AG04449 (cell line): ENCODE measurements around the gene DSC1.
"Not testable (repeated sequence)": the region's sequence is repeated elsewhere in the genome, so short reads cannot be mapped to it uniquely, and the experiment has no call there.

ENCODE experiments used
- CTCF ChIA-PET: fragments of 350-600 bp; formaldehyde crosslinking; extraction: SDS; loops from one replicate; lab custom pipeline; 2021; ENCODE audit warnings: antibody characterized with exemption; lab: Yijun Ruan, JAX
- POLR2A ChIA-PET: fragments of 400-600, 350-600 bp; formaldehyde crosslinking; extraction: SDS; loops from one replicate; lab custom pipeline; 2020; ENCODE audit warnings: antibody characterized with exemption, inconsistent platforms; lab: Yijun Ruan, JAX
- DNase-seq: peaks from one replicate; pipeline ENCODE4 v3.0.0-alpha.2; 2010; ENCODE audit warnings: low read depth, low spot score
- H3K4me3 ChIP-seq: 2 replicates; pipeline ENCODE4 v1.5.1; 2011; ENCODE audit warnings: low read depth, mild to moderate bottlenecking, control low read depth, low read length
- TF ChIP-seq, protein P1 (sequence below): IDR thresholded peaks from one replicate; pipeline ENCODE4 v1.5.1; 2011; ENCODE audit warnings: mild to moderate bottlenecking, moderate library complexity, low read length, control low read depth, inconsistent platforms; ENCODE audit not compliant: insufficient read depth; ENCODE audit errors: missing control alignments

DSC1 gene

DNA sequence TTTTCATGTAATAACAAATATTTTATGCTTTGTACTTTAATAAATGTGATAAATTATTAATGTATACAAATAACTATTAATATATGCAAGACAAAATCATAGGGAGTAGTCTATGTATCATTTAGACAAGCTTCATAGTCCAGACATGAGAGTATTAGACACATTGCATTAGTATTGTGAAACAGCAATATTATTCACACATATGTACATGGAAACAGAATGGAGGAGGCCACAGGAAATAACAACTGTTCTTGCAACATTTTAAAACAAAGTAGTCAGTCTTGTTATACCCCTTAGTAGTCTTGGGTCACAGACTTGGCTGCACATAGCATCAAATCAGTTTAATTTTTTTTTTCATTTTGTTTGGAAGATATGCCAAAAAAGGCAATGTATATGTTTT lies 15.8 kb downstream of the DSC1 start:
- TF ChIP-seq, protein P1, sequence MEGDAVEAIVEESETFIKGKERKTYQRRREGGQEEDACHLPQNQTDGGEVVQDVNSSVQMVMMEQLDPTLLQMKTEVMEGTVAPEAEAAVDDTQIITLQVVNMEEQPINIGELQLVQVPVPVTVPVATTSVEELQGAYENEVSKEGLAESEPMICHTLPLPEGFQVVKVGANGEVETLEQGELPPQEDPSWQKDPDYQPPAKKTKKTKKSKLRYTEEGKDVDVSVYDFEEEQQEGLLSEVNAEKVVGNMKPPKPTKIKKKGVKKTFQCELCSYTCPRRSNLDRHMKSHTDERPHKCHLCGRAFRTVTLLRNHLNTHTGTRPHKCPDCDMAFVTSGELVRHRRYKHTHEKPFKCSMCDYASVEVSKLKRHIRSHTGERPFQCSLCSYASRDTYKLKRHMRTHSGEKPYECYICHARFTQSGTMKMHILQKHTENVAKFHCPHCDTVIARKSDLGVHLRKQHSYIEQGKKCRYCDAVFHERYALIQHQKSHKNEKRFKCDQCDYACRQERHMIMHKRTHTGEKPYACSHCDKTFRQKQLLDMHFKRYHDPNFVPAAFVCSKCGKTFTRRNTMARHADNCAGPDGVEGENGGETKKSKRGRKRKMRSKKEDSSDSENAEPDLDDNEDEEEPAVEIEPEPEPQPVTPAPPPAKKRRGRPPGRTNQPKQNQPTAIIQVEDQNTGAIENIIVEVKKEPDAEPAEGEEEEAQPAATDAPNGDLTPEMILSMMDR, result no peak
- CTCF ChIA-PET, result no interaction called here
- POLR2A ChIA-PET, result no interaction called here
- no peak overlapping the region for H3K4me3 ChIP-seq
- no peak for DNase-seq

DNA sequence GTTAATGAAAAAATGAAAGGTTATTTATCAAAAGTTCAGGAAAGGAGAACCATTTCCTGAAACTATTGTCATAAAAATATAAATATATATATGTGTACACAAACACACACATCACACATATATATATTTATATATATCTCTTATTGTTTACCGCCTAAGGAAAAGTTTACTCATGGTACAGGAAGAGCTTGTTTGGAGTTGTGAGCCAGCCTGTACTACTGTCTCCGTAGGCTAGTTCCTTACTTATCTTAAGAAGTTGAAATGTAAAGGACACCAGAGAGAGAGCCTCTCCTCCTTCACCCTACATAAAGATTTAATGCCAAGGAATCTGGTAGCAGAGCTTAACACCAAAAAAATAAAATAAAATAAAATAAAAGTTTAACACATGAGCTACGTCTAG lies 19.6 kb downstream of the DSC1 start:
- CTCF ChIA-PET, result no interaction called here
- DNase-seq, result no peak
- TF ChIP-seq, protein P1, result no peak
- H3K4me3 ChIP-seq, result no peak overlapping the region
- POLR2A ChIA-PET, result no interaction called here

DNA sequence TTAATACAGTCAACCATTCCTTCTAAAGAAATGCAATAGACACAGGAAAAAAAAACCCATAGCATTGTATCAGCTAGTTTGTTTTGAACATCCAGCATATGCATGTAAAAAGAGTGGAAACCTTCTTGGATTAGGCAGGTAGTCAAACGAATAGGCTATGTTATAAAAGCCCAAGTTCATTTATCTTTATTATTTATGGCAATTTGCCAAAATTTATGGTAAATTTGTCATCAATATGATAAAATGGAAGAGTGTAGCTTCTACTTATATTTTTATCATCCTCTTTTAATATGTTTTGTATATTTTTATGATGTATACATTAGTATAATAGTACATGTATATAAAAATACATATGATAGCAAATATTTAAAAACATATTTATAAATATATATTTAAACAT lies 23.9 kb downstream of the DSC1 start:
- no peak overlapping the region for H3K4me3 ChIP-seq
- POLR2A ChIA-PET, result no interaction called here
- DNase-seq, result no peak
- TF ChIP-seq, protein P1, result no peak
- CTCF ChIA-PET, result no interaction called here

DNA sequence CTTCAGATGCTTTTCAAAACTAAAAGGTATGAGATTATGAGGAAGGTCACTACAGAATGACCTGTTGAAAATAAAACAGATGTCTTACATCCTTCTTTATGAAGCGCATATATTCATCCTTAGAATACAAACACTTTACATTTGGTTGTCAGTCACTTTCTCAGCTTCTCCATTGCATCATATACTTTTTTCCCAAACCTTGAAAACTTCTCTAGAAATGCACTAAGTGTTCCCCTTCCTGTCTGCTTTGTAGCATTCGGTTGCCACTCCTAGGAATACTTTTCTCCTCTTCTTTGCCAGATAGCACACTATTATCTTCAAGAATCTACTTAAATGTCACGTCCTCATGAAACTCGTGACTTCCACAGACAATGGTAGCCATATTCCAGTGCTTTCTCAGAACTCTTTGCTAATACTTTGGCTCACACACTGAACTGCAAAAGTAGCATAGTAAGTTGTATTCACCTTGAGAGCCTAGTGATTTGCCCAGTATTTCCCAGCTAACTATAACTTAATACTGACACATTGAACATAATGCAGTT lies 27.6 kb downstream of the DSC1 start:
- DNase-seq, result no peak
- ChIA-PET CTCF (no interaction called here), POLR2A (no interaction called here)
- H3K4me3 ChIP-seq, result no peak overlapping the region
- TF ChIP-seq, protein P1, result no peak

DNA sequence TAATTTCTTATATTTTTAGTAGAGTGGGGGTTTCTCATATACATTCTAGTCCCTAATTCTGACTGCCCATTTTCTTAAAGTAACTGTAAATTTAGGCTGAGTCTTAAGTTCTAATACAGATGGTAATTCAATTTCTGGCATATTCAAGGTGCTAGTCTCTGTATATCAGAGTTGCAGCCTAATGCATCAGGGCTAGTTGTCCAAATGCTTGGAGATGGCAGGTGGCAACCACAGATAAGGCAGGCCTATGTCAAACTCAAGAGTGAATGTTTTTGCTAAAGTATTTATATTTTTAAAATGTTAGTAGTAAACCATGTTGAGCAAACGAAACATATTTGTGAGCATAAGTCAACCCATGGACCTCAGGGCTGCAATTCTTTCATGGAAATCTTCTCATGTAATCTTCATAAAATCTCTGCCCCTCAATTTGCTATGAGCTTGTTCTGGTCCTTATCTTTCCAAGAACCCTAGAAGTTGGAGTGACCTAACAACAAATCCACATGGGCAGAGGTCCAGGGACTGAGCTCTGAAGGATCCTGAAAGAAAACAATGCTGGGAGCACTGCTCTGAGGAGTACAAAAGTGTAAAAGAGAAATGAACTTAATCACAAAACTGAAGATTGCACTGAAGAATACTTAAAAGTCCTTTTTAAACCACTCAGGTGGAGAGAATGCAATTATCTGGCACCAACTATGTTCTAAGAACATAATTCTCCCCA lies 33.1 kb downstream of the DSC1 start:
- TF ChIP-seq, protein P1, result no peak
- H3K4me3 ChIP-seq, result no peak overlapping the region
- ChIA-PET CTCF (no interaction called here), POLR2A (no interaction called here)
- no peak for DNase-seq

DNA sequence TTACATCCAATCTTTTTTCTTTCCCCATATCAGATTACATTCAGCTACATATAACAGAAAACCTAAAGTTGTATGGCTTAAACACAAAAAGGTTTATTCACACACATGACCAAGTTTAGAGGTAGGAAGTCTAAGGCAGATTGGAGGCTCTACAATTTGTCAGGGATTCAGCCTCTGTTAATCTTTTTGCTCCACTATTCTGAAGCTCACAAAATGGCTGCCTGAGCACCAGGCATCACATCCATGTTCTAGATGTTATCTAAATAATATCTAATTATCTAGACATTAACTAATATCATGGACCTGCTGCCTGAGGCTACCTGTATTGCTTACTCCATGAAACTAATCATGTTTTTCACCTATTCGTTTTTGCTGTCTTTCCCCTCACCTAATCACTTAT lies 36.8 kb downstream of the DSC1 start:
- TF ChIP-seq, protein P1, result no peak
- POLR2A ChIA-PET, result no interaction called here
- no peak for DNase-seq
- H3K4me3 ChIP-seq, result no peak overlapping the region
- CTCF ChIA-PET, result no interaction called here

DNA sequence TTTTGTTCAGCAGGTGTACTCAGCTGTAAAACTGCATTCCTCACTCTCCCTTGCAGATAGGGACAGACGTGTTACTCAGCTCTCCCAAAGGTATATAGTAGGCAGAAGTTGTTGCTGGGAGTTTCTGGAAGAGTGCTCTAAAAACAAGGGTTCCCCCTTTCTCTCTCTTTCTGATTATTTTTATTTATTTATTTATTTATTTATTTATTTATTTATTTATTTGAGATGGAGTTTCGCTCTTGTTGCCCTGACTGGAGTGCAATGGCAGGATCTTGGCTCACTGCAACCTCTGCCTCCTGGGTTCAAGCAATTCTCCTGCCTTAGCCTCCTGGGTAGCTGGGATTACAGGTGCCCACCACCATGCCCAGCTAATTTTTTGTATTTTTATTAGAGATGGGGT lies 39.5 kb downstream of the DSC1 start:
- H3K4me3 ChIP-seq, DNase-seq, CTCF ChIA-PET, POLR2A ChIA-PET: not testable (repeated sequence)
